LNCaP clone FGC (cell line): Measurements from ENCODE around the gene RUNX2.
"Not testable (repeated sequence)": the region's sequence is repeated elsewhere in the genome, so short reads cannot be mapped to it uniquely, and the experiment has no call there.

ENCODE experiments used
- DNase-seq: peaks from one replicate; pipeline ENCODE4 v3.0.0-alpha.2; 2011; ENCODE audit warnings: low read depth
- H3K4me3 ChIP-seq: 2 replicates; pipeline ENCODE4 v1.5.1; 2011; ENCODE audit warnings: mild to moderate bottlenecking, low read depth, low read length, control low read depth
- CTCF ChIP-seq: IDR thresholded peaks from 2 replicates; pipeline ENCODE4 v1.5.1; 2012; ENCODE audit warnings: mild to moderate bottlenecking; ENCODE audit not compliant: control insufficient read depth, insufficient read depth; ENCODE audit errors: extremely low read depth

RUNX2 gene

DNA sequence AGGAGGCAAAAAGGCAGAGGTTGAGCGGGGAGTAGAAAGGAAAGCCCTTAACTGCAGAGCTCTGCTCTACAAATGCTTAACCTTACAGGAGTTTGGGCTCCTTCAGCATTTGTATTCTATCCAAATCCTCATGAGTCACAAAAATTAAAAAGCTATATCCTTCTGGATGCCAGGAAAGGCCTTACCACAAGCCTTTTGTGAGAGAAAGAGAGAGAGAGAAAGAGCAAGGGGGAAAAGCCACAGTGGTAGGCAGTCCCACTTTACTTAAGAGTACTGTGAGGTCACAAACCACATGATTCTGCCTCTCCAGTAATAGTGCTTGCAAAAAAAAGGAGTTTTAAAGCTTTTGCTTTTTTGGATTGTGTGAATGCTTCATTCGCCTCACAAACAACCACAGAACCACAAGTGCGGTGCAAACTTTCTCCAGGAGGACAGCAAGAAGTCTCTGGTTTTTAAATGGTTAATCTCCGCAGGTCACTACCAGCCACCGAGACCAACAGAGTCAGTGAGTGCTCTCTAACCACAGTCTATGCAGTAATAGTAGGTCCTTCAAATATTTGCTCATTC, at the start of gene RUNX2:
Gene RUNX2 (plus strand): TSS at position 375 of the 567 bp plus-strand sequence. CDS start 397 bp downstream, outside the sequence.
- no peak for DNase-seq
- TF ChIP-seq CTCF: no peak
- no peak within 1 kb of the TSS for H3K4me3 ChIP-seq

DNA sequence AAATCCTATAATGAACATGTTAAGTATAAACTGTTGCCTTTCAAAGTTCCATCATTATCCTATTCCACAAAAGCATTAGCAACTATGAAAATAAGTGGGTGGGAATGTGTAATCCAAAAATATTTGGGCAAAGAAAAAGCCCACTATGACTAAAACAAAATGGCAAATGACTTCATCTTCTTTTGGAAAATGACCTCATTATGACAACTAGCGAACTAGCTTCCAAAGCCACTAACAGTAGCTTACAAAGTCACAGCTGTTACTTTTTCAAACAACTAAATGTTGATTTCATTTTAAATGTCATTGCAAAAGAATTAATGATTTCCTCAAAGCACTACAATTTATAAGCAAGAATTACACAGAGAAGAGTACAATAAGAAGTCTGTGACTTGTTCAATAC, 49.8 kb upstream of the RUNX2 start:
- DNase-seq: no peak
- H3K4me3 ChIP-seq: no peak overlapping the region
- TF ChIP-seq CTCF: no peak

- not testable (repeated sequence) for H3K4me3 ChIP-seq
These were observed 41.4 kb upstream of the RUNX2 start for GRCh38 chr6:45286707-45287106.

GRCh38 chr6:45289751-45290514, 38.2 kb upstream of the RUNX2 start:
- no peak for TF ChIP-seq CTCF
- no peak for DNase-seq
- no peak overlapping the region for H3K4me3 ChIP-seq

More at GRCh38 chr6:45286707-45287106, 41.4 kb upstream of the RUNX2 start:
- DNase-seq: not testable (repeated sequence)

- DNase-seq: no peak
- TF ChIP-seq CTCF: no peak
- H3K4me3 ChIP-seq: no peak overlapping the region
These were observed 34.8 kb upstream of the RUNX2 start for GRCh38 chr6:45293306-45293705.

DNA sequence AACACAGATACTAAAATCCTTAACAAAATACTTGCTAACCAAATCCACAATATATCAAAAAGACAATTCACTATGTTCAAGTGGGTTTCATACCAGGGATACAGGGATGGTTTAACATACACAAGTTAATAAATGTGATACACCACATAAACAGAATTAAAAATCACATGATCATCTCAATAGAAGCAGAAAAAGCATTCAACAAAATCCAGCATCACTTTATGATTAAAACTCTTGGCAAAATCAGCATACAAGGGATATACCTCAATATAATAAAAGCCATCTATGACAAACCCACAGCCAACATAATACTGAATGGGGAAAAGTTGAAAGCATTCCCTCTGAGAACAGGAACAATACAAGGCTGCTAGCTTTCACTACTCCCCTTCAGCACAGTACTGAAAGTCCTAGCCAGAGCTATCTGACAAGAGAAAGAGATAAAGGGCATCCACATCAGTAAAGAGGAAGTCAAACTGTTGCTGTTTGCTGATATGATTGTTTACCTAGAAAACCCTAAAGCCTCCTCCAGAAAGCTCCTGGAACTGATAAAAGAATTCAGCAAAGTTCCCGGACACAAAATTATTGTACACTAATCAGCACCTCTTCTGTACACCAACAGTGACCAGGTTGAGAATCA, 33.9 kb upstream of the RUNX2 start:
- DNase-seq, H3K4me3 ChIP-seq: not testable (repeated sequence)

GRCh38 chr6:45297320-45297719, 30.8 kb upstream of the RUNX2 start:
- TF ChIP-seq CTCF: peak; percentile 20; the same call in 1 of the 2 replicates
- no peak overlapping the region for H3K4me3 ChIP-seq
- no peak for DNase-seq

DNA sequence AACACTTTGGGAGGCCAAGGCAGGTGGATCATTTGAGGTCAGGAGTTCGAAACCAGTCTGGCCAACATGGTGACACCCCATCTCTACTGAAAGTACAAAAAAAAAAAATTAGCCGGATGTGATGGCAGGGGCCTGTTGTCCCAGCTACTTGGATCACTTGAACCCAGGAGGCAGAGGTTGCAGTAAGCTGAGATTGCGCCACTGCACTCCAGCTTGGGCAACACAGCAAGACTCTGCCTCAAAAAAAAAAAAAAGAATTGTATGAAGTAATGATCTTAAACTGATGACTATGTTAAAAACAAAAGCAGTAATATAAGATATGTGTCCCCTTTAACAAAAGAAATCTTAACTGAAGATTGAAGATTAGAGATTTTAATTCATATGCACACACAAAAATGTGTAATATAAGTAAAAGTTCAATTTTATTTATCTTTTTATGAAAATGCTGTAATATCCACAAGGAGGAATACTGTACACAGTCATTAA, 29.0 kb upstream of the RUNX2 start:
- TF ChIP-seq CTCF: no peak
- DNase-seq: no peak
- H3K4me3 ChIP-seq: no peak overlapping the region
